Mucosa of descending colon (tissue), 3 donors: Measurements from ENCODE around the gene PGBD2. TPM values are rescaled to one million over a fixed set of nuclear protein-coding genes. Genes with fewer than 3 reads are reported as not detected.

Experiments used
- ATAC-seq: fragments of 200-7000 bp; cut with Tn5 transposase; one replicate; pipeline ENCODE4 v1.9.1; 2020; ENCODE audit warnings: mild to moderate bottlenecking, moderate library complexity
- DNase-seq, 3 donors: peaks; one replicate each; pipeline ENCODE4 v3.0.0-alpha.2; 2020
- H3K36me3 ChIP-seq: fragments of 200-600 bp; one replicate; pipeline ENCODE4 v1.8.0; 2021; ENCODE audit warnings: low read depth, mild to moderate bottlenecking
- H3K4me1 ChIP-seq: fragments of 200-600 bp; one replicate; pipeline ENCODE4 v1.8.0; 2021; ENCODE audit warnings: low read depth, mild to moderate bottlenecking
- H3K4me3 ChIP-seq: fragments of 200-600 bp; one replicate; pipeline ENCODE4 v1.8.0; 2021; ENCODE audit warnings: mild to moderate bottlenecking
- H3K9me3 ChIP-seq: fragments of 200-600 bp; one replicate; pipeline ENCODE4 v1.8.0; 2021; ENCODE audit warnings: mild to moderate bottlenecking
- intact Hi-C, 2 donors: fragments of 100-400 bp; cut with DNase I in 1 of 2; cut with micrococcal nuclease in 1 of 2; formaldehyde crosslinking; loops; one replicate each; pipeline versions ENCODE4 v1.11.0 to v1.11.1; 2022; cut with DNase I, micrococcal nuclease
- long read RNA-seq, 2 donors: library from polyadenylated mRNA; unstranded; transcript quantifications; one replicate each; pipeline ENCODE4 v2.0.0, GENCODE V29; 2019 to 2021
- total RNA-seq, 3 donors: library from RNA; stranded (reverse); fragmentation: NEBNext Ultra II Directional in 2 of 3; extraction: Animal tissue kit (Norgen Biotek cat#: 25700) in 2 of 3; gene quantifications; one replicate each; pipeline versions ENCODE4 v1.2.1 to v1.2.4, GENCODE V29; 2021 to 2023
- TF ChIP-seq, protein P1 (sequence below): fragments of 200-600 bp; IDR thresholded peaks from one replicate; pipeline ENCODE4 v1.8.0; 2022; ENCODE audit warnings: antibody characterized with exemption, mild to moderate bottlenecking
- donor health status: DM: no; HTN: no; CAD: no; lungs with moderate emphysema.
- donor health status: DM: no; HTN: no; CAD: no.
- donor health status: DM: no; HTN: yes; CAD: no.

Gene PGBD2, protein sequence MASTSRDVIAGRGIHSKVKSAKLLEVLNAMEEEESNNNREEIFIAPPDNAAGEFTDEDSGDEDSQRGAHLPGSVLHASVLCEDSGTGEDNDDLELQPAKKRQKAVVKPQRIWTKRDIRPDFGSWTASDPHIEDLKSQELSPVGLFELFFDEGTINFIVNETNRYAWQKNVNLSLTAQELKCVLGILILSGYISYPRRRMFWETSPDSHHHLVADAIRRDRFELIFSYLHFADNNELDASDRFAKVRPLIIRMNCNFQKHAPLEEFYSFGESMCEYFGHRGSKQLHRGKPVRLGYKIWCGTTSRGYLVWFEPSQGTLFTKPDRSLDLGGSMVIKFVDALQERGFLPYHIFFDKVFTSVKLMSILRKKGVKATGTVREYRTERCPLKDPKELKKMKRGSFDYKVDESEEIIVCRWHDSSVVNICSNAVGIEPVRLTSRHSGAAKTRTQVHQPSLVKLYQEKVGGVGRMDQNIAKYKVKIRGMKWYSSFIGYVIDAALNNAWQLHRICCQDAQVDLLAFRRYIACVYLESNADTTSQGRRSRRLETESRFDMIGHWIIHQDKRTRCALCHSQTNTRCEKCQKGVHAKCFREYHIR
- total RNA-seq: 10 to 100 TPM in 2 of 3 donors, 1 to 10 TPM in 1; 6.6 to 11.7 (median 10.9) TPM
- long read RNA-seq, donor 1, transcript PGBD2-202 (3 exons, 2,879 nt): minor isoform, 7 of 24 reads
- long read RNA-seq, donor 1, transcript PGBD2-201 (3 exons, 2,136 nt): major isoform, 13 of 24 reads
- long read RNA-seq, donor 1, partial matches to known transcripts: 0 of 24 reads
- long read RNA-seq, donor 1, other reads (novel, unspliced or antisense): 4 of 24 reads
- long read RNA-seq, donor 2, transcript PGBD2-201 (3 exons, 2,136 nt): major isoform, 5 of 9 reads
- long read RNA-seq, donor 2, partial matches to known transcripts: 1 of 9 reads
- long read RNA-seq, donor 2, other reads (novel, unspliced or antisense): 3 of 9 reads

DNA sequence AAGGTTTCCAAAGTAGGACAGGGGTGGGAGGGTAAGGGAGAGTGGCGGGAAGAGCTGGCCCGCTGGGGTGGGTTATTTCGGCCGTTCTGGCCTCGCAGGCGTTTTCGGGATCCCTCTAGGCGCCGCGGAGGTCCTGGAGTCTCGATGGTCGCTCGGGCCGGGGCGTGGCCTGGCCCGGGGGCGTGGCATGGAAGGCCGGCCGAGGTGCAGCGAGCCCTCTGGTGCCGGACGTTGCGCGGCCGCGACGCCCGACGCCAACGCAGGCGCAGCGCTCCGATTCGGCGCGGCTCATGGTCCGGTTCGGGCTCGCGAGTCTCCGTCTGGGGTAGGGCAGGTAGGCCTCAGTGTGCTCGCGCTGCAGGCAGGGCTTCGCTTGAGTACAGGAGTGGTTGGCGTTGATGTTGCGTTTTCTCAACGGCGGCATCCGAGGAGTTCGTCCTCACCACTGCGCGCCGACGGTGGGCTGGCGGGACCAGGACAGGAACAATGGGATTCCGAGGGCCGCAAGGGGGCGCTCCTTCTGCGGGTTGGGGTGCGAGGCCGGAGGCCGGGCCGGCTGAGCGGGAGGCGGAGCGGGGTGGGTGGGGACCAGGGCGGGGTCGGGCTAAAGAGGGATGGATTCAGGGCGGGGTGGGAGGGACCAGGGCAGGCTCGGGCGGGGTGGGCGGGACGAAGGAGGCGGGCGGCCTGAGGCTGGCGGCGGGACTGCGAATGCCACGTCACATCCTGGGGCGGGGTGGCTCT, at the start of gene PGBD2:
TSS of gene PGBD2 (plus strand) at position 227 of the 744 bp plus-strand sequence. CDS start 7,628 bp downstream, outside the sequence.
- ATAC-seq (peak; percentile 97), DNase-seq (peak; percentile 96 to 98 (median 96))
- intact Hi-C loops: no loop called here
- peak within 1 kb of the TSS; percentile 29 for H3K4me3 ChIP-seq
- no peaks in the 10 kb centered on the region for H3K36me3 ChIP-seq
- no peaks in the 10 kb centered on the region for H3K9me3 ChIP-seq
- peaks cover 6% of the 10 kb centered on the region for H3K4me1 ChIP-seq
- TF ChIP-seq, protein P1, sequence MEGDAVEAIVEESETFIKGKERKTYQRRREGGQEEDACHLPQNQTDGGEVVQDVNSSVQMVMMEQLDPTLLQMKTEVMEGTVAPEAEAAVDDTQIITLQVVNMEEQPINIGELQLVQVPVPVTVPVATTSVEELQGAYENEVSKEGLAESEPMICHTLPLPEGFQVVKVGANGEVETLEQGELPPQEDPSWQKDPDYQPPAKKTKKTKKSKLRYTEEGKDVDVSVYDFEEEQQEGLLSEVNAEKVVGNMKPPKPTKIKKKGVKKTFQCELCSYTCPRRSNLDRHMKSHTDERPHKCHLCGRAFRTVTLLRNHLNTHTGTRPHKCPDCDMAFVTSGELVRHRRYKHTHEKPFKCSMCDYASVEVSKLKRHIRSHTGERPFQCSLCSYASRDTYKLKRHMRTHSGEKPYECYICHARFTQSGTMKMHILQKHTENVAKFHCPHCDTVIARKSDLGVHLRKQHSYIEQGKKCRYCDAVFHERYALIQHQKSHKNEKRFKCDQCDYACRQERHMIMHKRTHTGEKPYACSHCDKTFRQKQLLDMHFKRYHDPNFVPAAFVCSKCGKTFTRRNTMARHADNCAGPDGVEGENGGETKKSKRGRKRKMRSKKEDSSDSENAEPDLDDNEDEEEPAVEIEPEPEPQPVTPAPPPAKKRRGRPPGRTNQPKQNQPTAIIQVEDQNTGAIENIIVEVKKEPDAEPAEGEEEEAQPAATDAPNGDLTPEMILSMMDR: peak; percentile 79

DNA sequence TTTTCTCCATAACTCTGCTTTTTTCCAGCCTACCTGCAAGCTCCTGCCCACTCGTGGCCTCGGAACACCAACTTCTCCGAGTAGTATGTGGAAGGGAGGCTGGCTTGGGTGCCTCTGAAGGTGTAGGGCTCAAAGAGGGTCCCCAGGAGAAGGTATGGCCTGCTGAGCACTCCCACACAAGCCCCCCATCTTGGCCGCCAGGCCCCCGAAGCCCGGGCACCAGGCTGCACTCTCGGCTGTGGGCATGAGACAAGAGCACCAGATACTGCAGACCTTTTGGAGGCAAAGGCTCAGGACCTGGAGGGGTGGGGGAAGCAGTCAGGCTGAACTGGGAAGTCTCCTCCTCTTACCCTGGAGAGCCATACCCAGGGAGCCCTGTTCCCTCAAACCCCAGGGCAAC, 48.8 kb upstream of the PGBD2 start:
- H3K4me1 ChIP-seq: peaks cover 10% of the 10 kb centered on the region
- no peak for ATAC-seq
- no peak for DNase-seq

DNA sequence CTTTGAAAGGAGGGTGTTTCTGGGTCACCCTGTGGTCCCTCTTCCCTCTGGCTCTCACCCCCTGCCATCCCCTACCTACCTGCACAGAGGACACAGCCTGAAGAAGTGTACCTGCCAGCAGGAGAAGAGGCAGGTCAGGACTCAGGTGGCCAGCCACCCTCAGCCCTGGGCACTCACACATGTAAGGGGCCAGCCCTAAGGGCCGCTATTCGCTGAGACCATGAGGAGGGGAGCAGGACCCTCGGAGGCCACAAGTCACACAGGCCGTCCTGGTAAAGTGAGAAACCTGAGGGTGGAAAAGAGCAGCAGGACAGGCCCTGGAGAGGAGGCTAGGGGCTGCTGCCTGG, 48.3 kb upstream of the PGBD2 start:
- TF ChIP-seq, protein P1: no peak
- H3K4me1 ChIP-seq: peaks cover 10% of the 10 kb centered on the region
- ATAC-seq (peak; percentile 0), DNase-seq (peak in 1 of 3 donors; percentile 57)
- H3K4me3 ChIP-seq: peak overlapping the region; percentile 24
- no peaks in the 10 kb centered on the region for H3K36me3 ChIP-seq
- no peaks in the 10 kb centered on the region for H3K9me3 ChIP-seq
- intact Hi-C loops: no loop called here

More for the DNA sequence above, 48.8 kb upstream of the PGBD2 start:
- TF ChIP-seq, protein P1: no peak
- Histone ChIP-seq H3K9me3 (no peaks in the 10 kb centered on the region), H3K36me3 (no peaks in the 10 kb centered on the region), H3K4me3 (no peak overlapping the region)
- intact Hi-C loops: no loop called here

DNA sequence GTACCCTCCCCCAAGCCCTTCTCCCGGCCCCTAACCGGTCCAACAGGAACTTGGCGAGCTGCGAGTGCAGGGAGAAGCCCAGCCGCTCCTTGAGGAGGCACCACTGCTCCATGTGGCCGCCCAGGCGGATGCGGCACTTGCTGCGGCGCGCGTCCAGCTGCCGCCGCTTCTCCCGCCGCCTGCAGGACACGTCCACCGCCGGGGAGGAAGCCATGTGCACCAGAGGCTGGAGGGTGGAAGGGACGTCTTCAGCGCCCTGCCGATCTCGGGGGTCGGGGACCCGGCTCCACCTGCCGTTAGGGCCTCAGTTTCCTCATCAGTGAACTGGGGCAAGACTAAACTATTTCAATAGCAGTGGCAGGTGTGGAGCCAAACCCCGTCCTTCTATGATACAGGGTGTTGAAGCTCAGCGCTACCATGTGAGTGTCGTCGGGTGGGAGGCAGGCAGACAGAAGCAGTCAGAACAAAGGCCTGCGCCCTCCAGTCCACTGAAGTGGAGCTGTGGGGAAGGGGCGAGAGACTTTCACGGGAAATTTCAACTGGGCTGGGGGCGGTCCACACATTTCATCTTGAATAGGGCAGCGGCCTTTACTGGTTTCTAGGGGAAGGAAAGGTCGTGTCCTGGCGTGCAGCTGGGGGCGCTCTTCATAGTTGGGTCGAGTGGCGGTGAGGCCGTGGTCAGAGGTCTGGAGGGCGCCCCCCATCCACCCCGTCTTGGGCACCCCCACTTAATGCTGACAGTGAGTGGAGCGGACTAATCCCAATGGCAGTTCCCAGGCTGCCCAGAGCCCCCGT, 47.7 kb upstream of the PGBD2 start:
- DNase-seq (peak; percentile 75 to 87 (median 85)), ATAC-seq (peak; percentile 71)
- TF ChIP-seq, protein P1: peak; percentile 1
- peak overlapping the region; percentile 24 for H3K4me3 ChIP-seq
- peaks cover 16% of the 10 kb centered on the region for H3K4me1 ChIP-seq
- H3K9me3 ChIP-seq: no peaks in the 10 kb centered on the region
- intact Hi-C loops: no loop called here
- no peaks in the 10 kb centered on the region for H3K36me3 ChIP-seq
